Kidney (tissue), 14 donors: ENCODE measurements around the gene DNM3. TPM values are rescaled to one million over a fixed set of nuclear protein-coding genes. Genes with fewer than 3 reads are reported as not detected.

Experiments used
- DNase-seq, 5 donors: peaks; one replicate each; pipeline ENCODE4 v3.0.0-alpha.2; 2013 to 2020
- FAIRE-seq: peaks from 2 replicates; lab custom pipeline; 2012; peaks lifted over from hg19 to GRCh38; lab: Jason Lieb, UNC
- H3K27ac ChIP-seq, 2 donors: one replicate each; pipeline ENCODE4 v1.7.0; 2013; ENCODE audit warnings: low read depth in 2 of 2, low read length in 2 of 2, inconsistent platforms in 1 of 2
- H3K27me3 ChIP-seq: one replicate; pipeline ENCODE4 v1.7.1; 2013; ENCODE audit warnings: low read length, inconsistent platforms; ENCODE audit not compliant: control insufficient read depth, insufficient read depth
- H3K36me3 ChIP-seq, 3 donors: one replicate each; pipeline versions ENCODE4 v1.7.0 to v1.7.1; 2013; ENCODE audit warnings: low read length in 3 of 3, control low read depth in 1 of 3, inconsistent platforms in 1 of 3; ENCODE audit not compliant: insufficient read depth in 3 of 3, control insufficient read depth in 2 of 3
- H3K4me1 ChIP-seq, 3 donors: one replicate each; pipeline versions ENCODE4 v1.7.0 to v1.7.1; 2013; ENCODE audit warnings: low read length in 3 of 3, inconsistent platforms in 1 of 3, low read depth in 1 of 3; ENCODE audit not compliant: control insufficient read depth in 2 of 3, insufficient read depth in 2 of 3
- H3K4me3 ChIP-seq, 3 donors: one replicate each; pipeline versions ENCODE4 v1.7.0 to v1.8.1; 2013; ENCODE audit warnings: low read length in 3 of 3, control low read depth in 1 of 3, inconsistent platforms in 1 of 3
- H3K9ac ChIP-seq, 3 donors: one replicate each; pipeline versions ENCODE4 v1.7.0 to v1.7.1; 2013; ENCODE audit warnings: low read length in 3 of 3, control low read depth in 1 of 3, inconsistent platforms in 1 of 3
- H3K9me3 ChIP-seq, 3 donors: one replicate each; pipeline versions ENCODE4 v1.7.0 to v1.7.1; 2013; ENCODE audit warnings: low read length in 3 of 3, control low read depth in 1 of 3, inconsistent platforms in 1 of 3; ENCODE audit not compliant: control insufficient read depth in 2 of 3, insufficient read depth in 1 of 3
- intact Hi-C: fragments of 100-400 bp; cut with DNase I; formaldehyde crosslinking; loops from one replicate; pipeline ENCODE4 v1.11.1; 2022
- polyA plus RNA-seq: library from polyadenylated mRNA; stranded (reverse); fragments of 350-450 nt; fragmentation: Illumina TruSeq; extraction: RNeasy Lipid Tissue Mini Kit (QIAGEN cat#74804); gene quantifications from one replicate; pipeline ENCODE4 v1.2.3, GENCODE V29; 2014; ENCODE audit warnings: low read depth, low replicate concordance; ENCODE audit not compliant: insufficient read depth
- total RNA-seq: library from RNA; stranded (reverse); fragmentation: NEBNext Ultra II Directional; extraction: Animal tissue kit (Norgen Biotek cat#: 25700); gene quantifications from one replicate; pipeline ENCODE4 v1.2.1, GENCODE V29; 2021
- TF ChIP-seq, protein P1 (sequence below): IDR thresholded peaks from 3 replicates; pipeline ENCODE4 v1.5.1; 2012; ENCODE audit warnings: mild to moderate bottlenecking, moderate library complexity, borderline replicate concordance; ENCODE audit not compliant: insufficient read depth; ENCODE audit errors: extremely low read depth
- donor health status: control.
- donor health status: control.
- donor health status: control.
- donor health status: control.
- donor health status: control.
- donor health status: DM: yes; HTN: yes; CAD: no.
- donor health status: Normal renal cell carcinoma (clear cell type).

The DNM3 gene
- total and polyA plus RNA-seq, 2 donors from 2014 or later, result 5.9 to 19.1 TPM

DNA sequence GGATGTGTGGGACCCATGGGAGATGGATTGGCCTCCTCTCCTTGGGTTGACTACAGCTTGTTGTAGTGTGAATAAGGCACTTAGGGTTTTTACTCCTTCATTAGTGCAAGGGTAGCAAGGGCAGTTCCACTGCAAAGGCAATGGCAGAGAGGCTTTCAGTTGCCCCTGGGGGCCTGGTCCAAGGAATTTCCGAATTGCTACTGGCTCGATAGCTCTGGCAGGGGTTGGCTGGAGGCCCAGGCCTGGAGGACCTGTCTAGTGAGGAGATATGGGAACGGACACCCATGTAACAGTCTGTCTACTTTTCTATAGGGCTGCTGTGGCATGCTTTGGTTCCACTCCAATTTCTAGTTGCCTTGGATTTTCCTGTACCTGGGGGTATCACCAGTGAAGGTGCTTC is 360.3 kb downstream of the DNM3 start:
- no peaks in the 10 kb centered on the region for H3K36me3 ChIP-seq
- FAIRE-seq (no peak), DNase-seq (no peak)
- no peak overlapping the region for H3K27ac ChIP-seq
- intact Hi-C loops, result no loop called here
- H3K9ac ChIP-seq, result no peak overlapping the region
- H3K9me3 ChIP-seq, result peaks cover 0 to 6% (median 2%) of the 10 kb centered on the region in 3 donors
- no peak overlapping the region for H3K4me3 ChIP-seq
- no peaks in the 10 kb centered on the region for H3K27me3 ChIP-seq
- TF ChIP-seq, protein P1, sequence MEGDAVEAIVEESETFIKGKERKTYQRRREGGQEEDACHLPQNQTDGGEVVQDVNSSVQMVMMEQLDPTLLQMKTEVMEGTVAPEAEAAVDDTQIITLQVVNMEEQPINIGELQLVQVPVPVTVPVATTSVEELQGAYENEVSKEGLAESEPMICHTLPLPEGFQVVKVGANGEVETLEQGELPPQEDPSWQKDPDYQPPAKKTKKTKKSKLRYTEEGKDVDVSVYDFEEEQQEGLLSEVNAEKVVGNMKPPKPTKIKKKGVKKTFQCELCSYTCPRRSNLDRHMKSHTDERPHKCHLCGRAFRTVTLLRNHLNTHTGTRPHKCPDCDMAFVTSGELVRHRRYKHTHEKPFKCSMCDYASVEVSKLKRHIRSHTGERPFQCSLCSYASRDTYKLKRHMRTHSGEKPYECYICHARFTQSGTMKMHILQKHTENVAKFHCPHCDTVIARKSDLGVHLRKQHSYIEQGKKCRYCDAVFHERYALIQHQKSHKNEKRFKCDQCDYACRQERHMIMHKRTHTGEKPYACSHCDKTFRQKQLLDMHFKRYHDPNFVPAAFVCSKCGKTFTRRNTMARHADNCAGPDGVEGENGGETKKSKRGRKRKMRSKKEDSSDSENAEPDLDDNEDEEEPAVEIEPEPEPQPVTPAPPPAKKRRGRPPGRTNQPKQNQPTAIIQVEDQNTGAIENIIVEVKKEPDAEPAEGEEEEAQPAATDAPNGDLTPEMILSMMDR, result no peak
- no peaks in the 10 kb centered on the region for H3K4me1 ChIP-seq

DNA sequence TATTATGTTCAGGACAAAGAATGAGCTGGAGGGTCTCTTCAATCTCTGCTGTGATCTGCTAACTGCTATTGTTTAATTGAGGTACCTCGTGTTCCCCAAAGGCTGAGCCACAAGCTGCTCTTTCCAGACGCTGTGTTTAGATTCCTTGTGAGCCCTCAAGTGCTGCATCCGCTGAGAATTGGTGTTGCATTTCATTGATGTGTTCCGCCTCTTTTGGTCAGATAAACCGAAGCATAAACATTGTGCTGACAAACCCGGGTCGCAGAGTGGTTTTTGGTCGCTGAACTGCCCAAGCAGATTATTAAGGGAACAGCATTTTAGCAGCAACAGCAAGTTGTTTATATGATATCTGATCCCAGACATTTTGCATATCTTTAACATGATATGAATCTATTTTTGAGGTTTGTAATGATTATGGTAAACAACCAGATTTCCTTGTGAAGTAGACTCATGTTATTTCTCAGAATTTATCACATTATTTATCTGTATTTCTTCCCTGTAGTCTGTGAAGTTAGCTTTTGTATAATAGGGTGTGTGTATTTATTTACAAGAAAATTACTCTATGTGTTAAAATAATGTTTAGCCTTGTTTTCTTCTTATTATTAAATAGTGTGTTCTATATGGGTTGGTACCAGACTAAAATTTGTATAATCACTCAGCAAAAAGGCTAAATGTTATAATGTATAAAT is 362.0 kb downstream of the DNM3 start:
- Histone ChIP-seq H3K9ac (no peak overlapping the region), H3K27ac (no peak overlapping the region), H3K36me3 (no peaks in the 10 kb centered on the region), H3K4me3 (no peak overlapping the region), H3K4me1 (no peaks in the 10 kb centered on the region), H3K27me3 (no peaks in the 10 kb centered on the region), H3K9me3 (peaks cover 0 to 6% (median 2%) of the 10 kb centered on the region in 3 donors)
- TF ChIP-seq, protein P1, result no peak
- FAIRE-seq, result no peak
- peak in 4 of 5 donors; percentile 43 to 83 (median 62) for DNase-seq
- intact Hi-C loops, result no loop called here

DNA sequence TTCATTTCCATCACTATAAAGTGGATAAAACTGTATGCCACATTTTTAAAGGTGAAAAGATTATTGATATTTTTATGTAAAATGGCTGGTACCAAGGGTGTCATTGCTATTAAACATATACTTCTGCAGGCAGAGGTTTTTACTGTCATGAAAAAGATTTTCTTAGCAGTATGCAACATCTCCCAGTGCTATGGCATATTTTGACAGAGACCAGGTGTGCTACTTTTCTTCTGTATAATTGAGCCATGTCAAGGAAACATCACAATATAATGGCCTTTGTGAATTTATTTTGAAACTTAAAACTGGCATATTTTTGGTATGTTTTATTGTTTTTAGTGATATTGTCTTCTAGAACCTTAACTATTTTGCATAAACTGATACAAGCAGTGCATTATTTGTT is 362.6 kb downstream of the DNM3 start:
- H3K9me3 ChIP-seq, result peaks cover 0 to 3% (median under 1%) of the 10 kb centered on the region in 3 donors
- no peaks in the 10 kb centered on the region for H3K36me3 ChIP-seq
- intact Hi-C loops, result no loop called here
- H3K4me3 ChIP-seq, result no peak overlapping the region
- TF ChIP-seq, protein P1, result no peak
- H3K27me3 ChIP-seq, result no peaks in the 10 kb centered on the region
- H3K4me1 ChIP-seq, result no peaks in the 10 kb centered on the region
- H3K9ac ChIP-seq, result no peak overlapping the region
- no peak overlapping the region for H3K27ac ChIP-seq
- FAIRE-seq (no peak), DNase-seq (no peak)
